ENCODE data around the gene FHOD1. TPM values are rescaled to one million over a fixed set of nuclear protein-coding genes. Genes with fewer than 3 reads are reported as not detected.

Gene FHOD1
- total and polyA plus RNA-seq, 2 of the 13 experiments (the other 11 are each of a cell fraction or from before 2014, with no cell fraction given), result 20.0 to 20.8 TPM

DNA sequence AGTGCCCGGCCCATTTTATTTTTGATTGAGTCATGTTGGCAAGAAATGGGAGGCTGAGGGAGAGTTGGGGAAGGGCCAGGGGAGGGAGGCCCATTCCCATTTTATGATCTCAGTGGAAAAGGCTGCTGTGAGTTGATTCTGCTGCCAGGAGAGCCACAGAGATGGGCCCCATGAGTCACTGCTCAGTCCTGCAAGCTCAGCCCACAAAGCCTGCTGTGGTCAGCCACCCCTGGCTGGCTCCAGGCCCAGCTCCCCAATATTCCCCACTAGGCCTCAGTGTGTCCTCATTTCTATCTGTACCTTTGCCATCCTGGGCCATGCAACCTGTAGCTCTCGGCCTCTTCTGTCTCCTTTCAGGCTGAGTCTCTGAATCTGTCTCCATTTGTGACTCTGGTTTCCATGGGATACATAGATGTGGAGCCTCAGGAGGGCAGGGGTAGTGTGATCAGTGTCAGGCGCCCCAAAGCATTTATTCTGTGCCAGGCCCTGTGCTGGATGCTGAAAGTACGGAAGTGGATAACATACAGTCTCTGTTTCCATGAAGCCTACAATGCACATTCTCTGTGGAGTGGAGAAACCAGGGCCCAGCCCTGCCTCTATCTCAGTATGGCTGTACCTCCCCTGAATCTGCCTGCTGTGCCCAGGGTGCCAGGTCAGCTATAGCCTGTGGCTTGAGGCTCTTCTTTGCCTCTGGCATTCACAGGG is 30.2 kb upstream of the FHOD1 start:
- H3K9ac ChIP-seq (ENCODE audit: insufficient read depth, low read depth, low read length), result peak overlapping the region; percentile 76; the same call in 1 of the 2 replicates

DNA sequence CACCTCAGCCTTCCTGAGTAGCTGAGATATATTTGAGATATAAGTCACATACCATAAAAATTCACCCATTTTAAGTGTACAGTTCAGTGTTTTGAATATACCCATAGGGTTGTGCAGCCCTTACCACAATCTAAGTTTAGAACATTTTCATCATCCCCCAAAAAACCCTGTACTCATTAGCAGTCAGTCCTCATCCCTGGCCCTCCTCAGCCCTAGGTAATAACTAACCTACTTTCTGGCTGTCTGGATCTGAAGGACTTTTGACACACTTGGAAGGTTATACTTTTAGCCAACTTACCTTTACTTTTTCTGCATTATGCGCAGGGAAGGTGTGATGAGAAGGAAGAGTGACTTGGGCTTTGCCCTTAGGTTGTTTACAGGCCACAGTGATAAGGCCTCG is 28.0 kb upstream of the FHOD1 start:
- CTCF ChIA-PET (ENCODE audit: low intra/inter-chr PET ratio, low total read pairs), result no interaction called here
- intact Hi-C loops (cut with micrococcal nuclease; ENCODE audit: unreplicated experiment), result loop anchor here (5.0 kb wide), 1 partner anchor 192 kb away; no protein-coding TSS in a partner anchor
- Histone ChIP-seq H2AFZ (ENCODE audit: low read length) (no peak overlapping the region), H3K36me3 (replicated peaks in 1 of 2; ENCODE audit: control insufficient read depth in 1 of 2, insufficient read depth in 2 of 2, low read length in 2 of 2) (peaks cover 3 to 14% of the 10 kb centered on the region in 2 experiments; a peak in 3 of 5 replicates), H3K9me3 (ENCODE audit: low read length) (no peaks in the 10 kb centered on the region), H3K4me2 (ENCODE audit: low read depth, low read length) (no peak overlapping the region), H3K27me3 (ENCODE audit: control insufficient read depth in 1 of 2, insufficient read depth in 2 of 2, low read length in 2 of 2) (no peaks in the 10 kb centered on the region), H3K79me2 (ENCODE audit: insufficient read depth, low read length) (peaks cover 4% of the 10 kb centered on the region), H4K20me1 (ENCODE audit: insufficient read depth, low read length) (no peaks in the 10 kb centered on the region; the same call in 1 of the 2 replicates), H3K9ac (ENCODE audit: insufficient read depth, low read depth, low read length) (no peak overlapping the region), H3K4me3 (replicated peaks in 1 of 3; ENCODE audit: insufficient read depth in 1 of 3, low read depth in 2 of 3, low read length in 3 of 3) (no peak overlapping the region), H3K27ac (ENCODE audit: extremely low read length, insufficient read depth, low read length) (no peak overlapping the region), H3K4me1 (ENCODE audit: insufficient read depth, low read length) (peaks cover 28% of the 10 kb centered on the region)
- in situ Hi-C loops (cut with HindIII; ENCODE audit: extremely low pct_ligation_motif_present, low pct_unique_long_range_greater_than_20kb), result no loop called here
- ATAC-seq, result no peak
- POLR2A ChIA-PET, result no interaction called here
- TF ChIP-seq FLYWCH1 (CRISPR knock-in tag; IDR thresholded peaks at IDR 0.05), result no peak
- no peak for TF ChIP-seq ZNF460 (CRISPR knock-in tag; IDR thresholded peaks at IDR 0.05; ENCODE audit: borderline replicate concordance)
- TF ChIP-seq NFE2 (CRISPR knock-in tag; IDR thresholded peaks at IDR 0.05), result no peak
- no peak for TF ChIP-seq ZNF251 (CRISPR knock-in tag; IDR thresholded peaks at IDR 0.05)
- TF ChIP-seq STAG1 (CRISPR knock-in tag; IDR thresholded peaks at IDR 0.05), result no peak
- no peak for TF ChIP-seq ZSCAN29 (CRISPR knock-in tag; conservative IDR thresholded peaks at IDR 0.05)
- TF ChIP-seq, protein P1, sequence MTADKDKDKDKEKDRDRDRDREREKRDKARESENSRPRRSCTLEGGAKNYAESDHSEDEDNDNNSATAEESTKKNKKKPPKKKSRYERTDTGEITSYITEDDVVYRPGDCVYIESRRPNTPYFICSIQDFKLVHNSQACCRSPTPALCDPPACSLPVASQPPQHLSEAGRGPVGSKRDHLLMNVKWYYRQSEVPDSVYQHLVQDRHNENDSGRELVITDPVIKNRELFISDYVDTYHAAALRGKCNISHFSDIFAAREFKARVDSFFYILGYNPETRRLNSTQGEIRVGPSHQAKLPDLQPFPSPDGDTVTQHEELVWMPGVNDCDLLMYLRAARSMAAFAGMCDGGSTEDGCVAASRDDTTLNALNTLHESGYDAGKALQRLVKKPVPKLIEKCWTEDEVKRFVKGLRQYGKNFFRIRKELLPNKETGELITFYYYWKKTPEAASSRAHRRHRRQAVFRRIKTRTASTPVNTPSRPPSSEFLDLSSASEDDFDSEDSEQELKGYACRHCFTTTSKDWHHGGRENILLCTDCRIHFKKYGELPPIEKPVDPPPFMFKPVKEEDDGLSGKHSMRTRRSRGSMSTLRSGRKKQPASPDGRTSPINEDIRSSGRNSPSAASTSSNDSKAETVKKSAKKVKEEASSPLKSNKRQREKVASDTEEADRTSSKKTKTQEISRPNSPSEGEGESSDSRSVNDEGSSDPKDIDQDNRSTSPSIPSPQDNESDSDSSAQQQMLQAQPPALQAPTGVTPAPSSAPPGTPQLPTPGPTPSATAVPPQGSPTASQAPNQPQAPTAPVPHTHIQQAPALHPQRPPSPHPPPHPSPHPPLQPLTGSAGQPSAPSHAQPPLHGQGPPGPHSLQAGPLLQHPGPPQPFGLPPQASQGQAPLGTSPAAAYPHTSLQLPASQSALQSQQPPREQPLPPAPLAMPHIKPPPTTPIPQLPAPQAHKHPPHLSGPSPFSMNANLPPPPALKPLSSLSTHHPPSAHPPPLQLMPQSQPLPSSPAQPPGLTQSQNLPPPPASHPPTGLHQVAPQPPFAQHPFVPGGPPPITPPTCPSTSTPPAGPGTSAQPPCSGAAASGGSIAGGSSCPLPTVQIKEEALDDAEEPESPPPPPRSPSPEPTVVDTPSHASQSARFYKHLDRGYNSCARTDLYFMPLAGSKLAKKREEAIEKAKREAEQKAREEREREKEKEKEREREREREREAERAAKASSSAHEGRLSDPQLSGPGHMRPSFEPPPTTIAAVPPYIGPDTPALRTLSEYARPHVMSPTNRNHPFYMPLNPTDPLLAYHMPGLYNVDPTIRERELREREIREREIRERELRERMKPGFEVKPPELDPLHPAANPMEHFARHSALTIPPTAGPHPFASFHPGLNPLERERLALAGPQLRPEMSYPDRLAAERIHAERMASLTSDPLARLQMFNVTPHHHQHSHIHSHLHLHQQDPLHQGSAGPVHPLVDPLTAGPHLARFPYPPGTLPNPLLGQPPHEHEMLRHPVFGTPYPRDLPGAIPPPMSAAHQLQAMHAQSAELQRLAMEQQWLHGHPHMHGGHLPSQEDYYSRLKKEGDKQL (CRISPR knock-in tag; IDR thresholded peaks at IDR 0.05; ENCODE audit: low read depth), result no peak
- TF ChIP-seq KLF13 (CRISPR knock-in tag; IDR thresholded peaks at IDR 0.05), result no peak
- no peak for TF ChIP-seq SP2 (CRISPR knock-in tag; IDR thresholded peaks at IDR 0.05)
- DNase-seq (ENCODE audit: low spot score), result no peak
- TSS peak; percentile 29 for BruUV-seq (replicated peaks)
- 93% methylated on average over 2 of the region's 2 CpGs for WGBS (ENCODE audit: low lambda C conversion rate)
- FAIRE-seq, result no peak

More for the DNA sequence above, 30.2 kb upstream of the FHOD1 start:
- no peaks in the 10 kb centered on the region for H3K9me3 ChIP-seq (ENCODE audit: low read length)
- H2AFZ ChIP-seq (ENCODE audit: low read length), result no peak overlapping the region
- no peaks in the 10 kb centered on the region for H4K20me1 ChIP-seq (ENCODE audit: insufficient read depth, low read length)
- peak overlapping the region in 1 of 3 experiments; percentile 89; a peak in 2 of 6 replicates for H3K4me3 ChIP-seq (replicated peaks in 1 of 3; ENCODE audit: insufficient read depth in 1 of 3, low read depth in 2 of 3, low read length in 3 of 3)
- TSS peak; percentile 48 for BruUV-seq (replicated peaks)
- ChIA-PET POLR2A (interaction anchor here (1.0 to 2.6 kb wide), 2 partner anchors 13 to 31 kb away, joined by 3 to 16 read pairs; partner anchors contain the start of gene FHOD1), CTCF (ENCODE audit: low intra/inter-chr PET ratio, low total read pairs) (interaction anchor here (0.8 kb wide), 1 partner anchor 11 kb away, joined by 3 read pairs; no protein-coding TSS in a partner anchor)
- in situ Hi-C loops (cut with HindIII; ENCODE audit: extremely low pct_ligation_motif_present, low pct_unique_long_range_greater_than_20kb), result no loop called here
- DNase-seq (ENCODE audit: low spot score) (peak; percentile 35), ATAC-seq (no peak), FAIRE-seq (no peak)
- H3K4me1 ChIP-seq (ENCODE audit: insufficient read depth, low read length), result peaks cover 28% of the 10 kb centered on the region
- H3K36me3 ChIP-seq (replicated peaks in 1 of 2; ENCODE audit: control insufficient read depth in 1 of 2, insufficient read depth in 2 of 2, low read length in 2 of 2), result peaks cover 3 to 14% of the 10 kb centered on the region in 2 experiments; a peak in 3 of 5 replicates
- no peak overlapping the region for H3K27ac ChIP-seq (ENCODE audit: extremely low read length, insufficient read depth, low read length)
- intact Hi-C loops (cut with micrococcal nuclease; ENCODE audit: unreplicated experiment), result loop anchor here (5.0 kb wide), 1 partner anchor 190 kb away; no protein-coding TSS in a partner anchor
- WGBS (ENCODE audit: low lambda C conversion rate), result 96% methylated on average over 4 of the region's 4 CpGs
- no peak for TF ChIP-seq SALL1 (CRISPR knock-in tag; IDR thresholded peaks at IDR 0.05)
- peak; percentile 68 for TF ChIP-seq FOSL2 (CRISPR knock-in tag; IDR thresholded peaks at IDR 0.05)
- TF ChIP-seq ZNF143 (CRISPR knock-in tag; IDR thresholded peaks at IDR 0.05), result no peak
- H3K79me2 ChIP-seq (ENCODE audit: insufficient read depth, low read length), result peaks cover 4% of the 10 kb centered on the region
- peak overlapping the region; percentile 99; the same call in 1 of the 2 replicates for H3K4me2 ChIP-seq (ENCODE audit: low read depth, low read length)
- H3K27me3 ChIP-seq (ENCODE audit: control insufficient read depth in 1 of 2, insufficient read depth in 2 of 2, low read length in 2 of 2), result no peaks in the 10 kb centered on the region
